HG03064 (cell line): Measurements from ENCODE around the gene CFAP73.

Experiments
- ATAC-seq: cut with Tn5 transposase; IDR thresholded peaks from one replicate; pipeline ENCODE4 v1.9.1; 2021; ENCODE audit warnings: low read depth; ENCODE audit not compliant: unreplicated experiment

CFAP73 gene

GRCh38 chr12:113207613-113208040 lies 58.1 kb downstream of the CFAP73 start:
- ATAC-seq: peak; percentile 2

- ATAC-seq: peak; percentile 77
Measured at GRCh38 chr12:113208041-113208934, 58.8 kb downstream of the CFAP73 start.
